Measurements from ENCODE around the gene RAPSN. TPM values are rescaled to one million over a fixed set of nuclear protein-coding genes. Genes with fewer than 3 reads are reported as not detected.

Gene RAPSN
- total RNA-seq, 2 experiments from 2014 or later = 0.30 to 0.65 TPM

GRCh38 chr11:47407746-47408590 lies 41.0 kb downstream of the RAPSN start, which contains the start of gene SLC39A13:
Gene SLC39A13 (plus strand): TSS chr11:47408590. CDS start chr11:47410095, 1,505 bp downstream.
- no peaks in the 10 kb centered on the region for H3K36me3 Mint-ChIP-seq (ENCODE audit: low read depth)
- H3K27me3 Mint-ChIP-seq = no peaks in the 10 kb centered on the region
- peak within 1 kb of the TSS; percentile 85 for H3K27ac Mint-ChIP-seq
- no peaks in the 10 kb centered on the region for H3K9me3 Mint-ChIP-seq
- DNase-seq = peak; percentile 94
- H3K4me3 Mint-ChIP-seq = peak within 1 kb of the TSS; percentile 90
- peaks cover 21% of the 10 kb centered on the region for H3K4me1 Mint-ChIP-seq
- CTCF ChIA-PET = interaction anchor here (0.6 to 5.3 kb wide), 9 partner anchors 9 to 137 kb away, joined by 3 to 59 read pairs (median 4); partner anchors contain the start of gene PSMC3
- POLR2A ChIA-PET = interaction anchor here (0.8 to 5.0 kb wide), 15 partner anchors 8 to 193 kb away, joined by 3 to 48 read pairs (median 5); partner anchors contain the start of genes DDB2 and PSMC3

GRCh38 chr11:47406896-47407745 lies 41.8 kb downstream of the RAPSN start:
- POLR2A ChIA-PET = interaction anchor here (0.8 to 3.7 kb wide), 11 partner anchors 8 to 192 kb away, joined by 3 to 23 read pairs (median 4); partner anchors contain the start of genes ACP2, DDB2 and PSMC3
- no peaks in the 10 kb centered on the region for H3K9me3 Mint-ChIP-seq
- H3K4me1 Mint-ChIP-seq = peaks cover 21% of the 10 kb centered on the region
- CTCF ChIA-PET = interaction anchor here (0.6 to 1.3 kb wide), 5 partner anchors 13 to 136 kb away, joined by 3 to 18 read pairs (median 4); no protein-coding TSS in a partner anchor
- no peak for DNase-seq
- H3K27me3 Mint-ChIP-seq = no peaks in the 10 kb centered on the region
- H3K4me3 Mint-ChIP-seq = peak overlapping the region; percentile 88
- peak overlapping the region; percentile 85 for H3K27ac Mint-ChIP-seq
- H3K36me3 Mint-ChIP-seq (ENCODE audit: low read depth) = no peaks in the 10 kb centered on the region

GRCh38 chr11:47403571-47403970 lies 45.4 kb downstream of the RAPSN start:
- no peak for DNase-seq
- Mint-ChIP-seq H3K4me3 (no peak overlapping the region), H3K9me3 (no peaks in the 10 kb centered on the region), H3K27ac (no peak overlapping the region), H3K4me1 (peaks cover 25% of the 10 kb centered on the region), H3K36me3 (ENCODE audit: low read depth) (no peaks in the 10 kb centered on the region), H3K27me3 (no peaks in the 10 kb centered on the region)
- CTCF ChIA-PET = interaction anchor here (1.5 to 9.5 kb wide), 3 partner anchors 8 to 30 kb away, joined by 3 to 63 read pairs (median 5); no protein-coding TSS in a partner anchor
- POLR2A ChIA-PET = interaction anchor here (1.2 to 4.7 kb wide), 2 partner anchors 10 to 13 kb away, joined by 3 to 20 read pairs; no protein-coding TSS in a partner anchor

GRCh38 chr11:47403135-47403534 lies 45.8 kb downstream of the RAPSN start:
- H3K27ac Mint-ChIP-seq = no peak overlapping the region
- POLR2A ChIA-PET = interaction anchor here (1.2 to 4.7 kb wide), 2 partner anchors 10 to 13 kb away, joined by 3 to 20 read pairs; no protein-coding TSS in a partner anchor
- H3K27me3 Mint-ChIP-seq = no peaks in the 10 kb centered on the region
- H3K9me3 Mint-ChIP-seq = no peaks in the 10 kb centered on the region
- peaks cover 26% of the 10 kb centered on the region for H3K4me1 Mint-ChIP-seq
- no peak for DNase-seq
- CTCF ChIA-PET = interaction anchor here (0.6 to 9.5 kb wide), 4 partner anchors 8 to 51 kb away, joined by 3 to 63 read pairs (median 4); no protein-coding TSS in a partner anchor
- no peaks in the 10 kb centered on the region for H3K36me3 Mint-ChIP-seq (ENCODE audit: low read depth)
- no peak overlapping the region for H3K4me3 Mint-ChIP-seq

GRCh38 chr11:47400768-47401279 lies 48.1 kb downstream of the RAPSN start:
- CTCF ChIA-PET = interaction anchor here (1.1 to 9.5 kb wide), 2 partner anchors 12 to 27 kb away, joined by 4 to 63 read pairs; no protein-coding TSS in a partner anchor
- no peaks in the 10 kb centered on the region for H3K36me3 Mint-ChIP-seq (ENCODE audit: low read depth)
- no peaks in the 10 kb centered on the region for H3K9me3 Mint-ChIP-seq
- H3K27me3 Mint-ChIP-seq = no peaks in the 10 kb centered on the region
- H3K4me3 Mint-ChIP-seq = peak overlapping the region; percentile 51
- peaks cover 16% of the 10 kb centered on the region for H3K4me1 Mint-ChIP-seq
- DNase-seq = no peak
- POLR2A ChIA-PET = interaction anchor here (0.8 to 2.1 kb wide), 4 partner anchors 9 to 186 kb away, joined by 3 to 6 read pairs (median 4); partner anchors contain the start of genes DDB2 and MADD
- no peak overlapping the region for H3K27ac Mint-ChIP-seq

GRCh38 chr11:47399860-47400767 lies 48.8 kb downstream of the RAPSN start:
- no peaks in the 10 kb centered on the region for H3K9me3 Mint-ChIP-seq
- peak overlapping the region; percentile 63 for H3K4me3 Mint-ChIP-seq
- H3K27ac Mint-ChIP-seq = no peak overlapping the region
- ChIA-PET CTCF (interaction anchor here (1.1 to 9.5 kb wide), 4 partner anchors 9 to 185 kb away, joined by 3 to 63 read pairs (median 5); partner anchors contain the start of genes DDB2 and SLC39A13), POLR2A (interaction anchor here (0.8 to 2.1 kb wide), 7 partner anchors 8 to 185 kb away, joined by 3 to 6 read pairs (median 4); partner anchors contain the start of genes DDB2, MADD and SLC39A13)
- H3K27me3 Mint-ChIP-seq = no peaks in the 10 kb centered on the region
- peak; percentile 44 for DNase-seq
- H3K36me3 Mint-ChIP-seq (ENCODE audit: low read depth) = no peaks in the 10 kb centered on the region
- H3K4me1 Mint-ChIP-seq = peaks cover 22% of the 10 kb centered on the region

GRCh38 chr11:47398551-47398950 lies 50.4 kb downstream of the RAPSN start:
- Mint-ChIP-seq H3K4me1 (peaks cover 38% of the 10 kb centered on the region), H3K27me3 (no peaks in the 10 kb centered on the region), H3K4me3 (no peak overlapping the region), H3K36me3 (ENCODE audit: low read depth) (no peaks in the 10 kb centered on the region), H3K27ac (no peak overlapping the region), H3K9me3 (no peaks in the 10 kb centered on the region)
- POLR2A ChIA-PET = interaction anchor here (1.0 to 1.7 kb wide), 2 partner anchors 9 to 12 kb away, joined by 3 read pairs; no protein-coding TSS in a partner anchor
- CTCF ChIA-PET = interaction anchor here (0.5 to 9.5 kb wide), 6 partner anchors 11 to 36 kb away, joined by 3 to 63 read pairs (median 3); partner anchors contain the start of gene SLC39A13
- no peak for DNase-seq

GRCh38 chr11:47398011-47398410 lies 50.9 kb downstream of the RAPSN start:
- no peaks in the 10 kb centered on the region for H3K9me3 Mint-ChIP-seq
- no peaks in the 10 kb centered on the region for H3K27me3 Mint-ChIP-seq
- H3K4me1 Mint-ChIP-seq = peaks cover 41% of the 10 kb centered on the region
- POLR2A ChIA-PET = interaction anchor here (1.7 kb wide), 1 partner anchor 13 kb away, joined by 3 read pairs; no protein-coding TSS in a partner anchor
- no peaks in the 10 kb centered on the region for H3K36me3 Mint-ChIP-seq (ENCODE audit: low read depth)
- no peak overlapping the region for H3K4me3 Mint-ChIP-seq
- DNase-seq = no peak
- CTCF ChIA-PET = interaction anchor here (1.2 to 9.5 kb wide), 4 partner anchors 12 to 24 kb away, joined by 3 to 63 read pairs (median 4); partner anchors contain the start of gene SLC39A13
- no peak overlapping the region for H3K27ac Mint-ChIP-seq

- no peaks in the 10 kb centered on the region for H3K36me3 Mint-ChIP-seq (ENCODE audit: low read depth)
- H3K27ac Mint-ChIP-seq = peak overlapping the region; percentile 87
- no peaks in the 10 kb centered on the region for H3K9me3 Mint-ChIP-seq
- H3K4me3 Mint-ChIP-seq = no peak overlapping the region
- DNase-seq = no peak
- ChIA-PET CTCF (no interaction called here), POLR2A (interaction anchor here (3.3 kb wide), 1 partner anchor 23 kb away, joined by 13 read pairs; no protein-coding TSS in a partner anchor)
- H3K27me3 Mint-ChIP-seq = no peaks in the 10 kb centered on the region
- peaks cover 43% of the 10 kb centered on the region for H3K4me1 Mint-ChIP-seq
Observed at GRCh38 chr11:47396049-47396320, 53.0 kb downstream of the RAPSN start.

GRCh38 chr11:47395223-47396048 lies 53.5 kb downstream of the RAPSN start:
- CTCF ChIA-PET = interaction anchor here (4.4 kb wide), 1 partner anchor 21 kb away, joined by 24 read pairs; no protein-coding TSS in a partner anchor
- H3K27me3 Mint-ChIP-seq = no peaks in the 10 kb centered on the region

More at GRCh38 chr11:47395223-47396048, 53.5 kb downstream of the RAPSN start:
- H3K36me3 Mint-ChIP-seq (ENCODE audit: low read depth) = no peaks in the 10 kb centered on the region
- H3K9me3 Mint-ChIP-seq = no peaks in the 10 kb centered on the region
- no peak for DNase-seq
- POLR2A ChIA-PET = interaction anchor here (1.6 to 3.9 kb wide), 6 partner anchors 8 to 181 kb away, joined by 5 to 23 read pairs (median 12); partner anchors contain the start of genes DDB2, PSMC3 and SLC39A13
- H3K4me1 Mint-ChIP-seq = peaks cover 42% of the 10 kb centered on the region
- no peak overlapping the region for H3K4me3 Mint-ChIP-seq
- peak overlapping the region; percentile 87 for H3K27ac Mint-ChIP-seq
